C4-2B (cell line): Measurements from ENCODE around the gene FRMPD1.

Source experiments
- CTCF ChIP-seq: fragments of 450-650 bp; conservative IDR thresholded peaks from 2 replicates; pipeline ENCODE4 v1.5.1; 2017; ENCODE audit warnings: mild to moderate bottlenecking
- ZFX ChIP-seq: fragments of 450-650 bp; IDR thresholded peaks from 2 replicates; pipeline ENCODE4 v1.6.1; 2017

- TF ChIP-seq CTCF = no peak
- TF ChIP-seq ZFX = no peak
Observed at GRCh38 chr9:37788332-37788731, 137.6 kb downstream of the FRMPD1 start.
